ENCODE results near the gene GGTA1. TPM values are rescaled to one million over a fixed set of nuclear protein-coding genes. Genes with fewer than 3 reads are reported as not detected.
"Not testable (repeated sequence)": the region's sequence is repeated elsewhere in the genome, so short reads cannot be mapped to it uniquely, and the experiment has no call there.

The GGTA1 gene
- total RNA-seq, 1 donor from 2014 or later, result 0.64 TPM

GRCh38 chr9:121437891-121438290 is 61.8 kb downstream of the GGTA1 start:
- DNase-seq (ENCODE audit: extremely low spot score, unreplicated experiment), result no peak
- Mint-ChIP-seq H3K4me1 (ENCODE audit: unreplicated experiment) (peaks cover 2% of the 10 kb centered on the region), H3K27ac (ENCODE audit: unreplicated experiment) (no peak overlapping the region), H3K27me3 (ENCODE audit: unreplicated experiment) (peaks cover 63% of the 10 kb centered on the region), H3K36me3 (ENCODE audit: unreplicated experiment) (no peaks in the 10 kb centered on the region), H3K9me3 (ENCODE audit: unreplicated experiment) (no peaks in the 10 kb centered on the region), H3K4me3 (ENCODE audit: unreplicated experiment) (no peak overlapping the region)
- TF ChIP-seq CTCF (IDR thresholded peaks at IDR 0.05), result no peak

- not testable (repeated sequence) for H3K36me3 Mint-ChIP-seq (ENCODE audit: unreplicated experiment); DNase-seq (ENCODE audit: extremely low spot score, unreplicated experiment); H3K27ac Mint-ChIP-seq (ENCODE audit: unreplicated experiment); H3K4me3 Mint-ChIP-seq (ENCODE audit: unreplicated experiment); H3K4me1 Mint-ChIP-seq (ENCODE audit: unreplicated experiment); H3K9me3 Mint-ChIP-seq (ENCODE audit: unreplicated experiment)
- peaks cover 57% of the 10 kb centered on the region for H3K27me3 Mint-ChIP-seq (ENCODE audit: unreplicated experiment)
These were observed 62.6 kb downstream of the GGTA1 start for GRCh38 chr9:121437046-121437445.

- DNase-seq (ENCODE audit: extremely low spot score, unreplicated experiment), result no peak
These were observed 64.7 kb downstream of the GGTA1 start for GRCh38 chr9:121434969-121435368.

GRCh38 chr9:121427899-121428298 is 71.7 kb downstream of the GGTA1 start:
- H3K27ac Mint-ChIP-seq (ENCODE audit: unreplicated experiment), result no peak overlapping the region
- peaks cover 47% of the 10 kb centered on the region for H3K27me3 Mint-ChIP-seq (ENCODE audit: unreplicated experiment)
- H3K36me3 Mint-ChIP-seq (ENCODE audit: unreplicated experiment), result no peaks in the 10 kb centered on the region
- H3K4me1 Mint-ChIP-seq (ENCODE audit: unreplicated experiment), result no peaks in the 10 kb centered on the region
- H3K4me3 Mint-ChIP-seq (ENCODE audit: unreplicated experiment), result no peak overlapping the region
- no peak for DNase-seq (ENCODE audit: extremely low spot score, unreplicated experiment)
- TF ChIP-seq CTCF (IDR thresholded peaks at IDR 0.05), result no peak
- H3K9me3 Mint-ChIP-seq (ENCODE audit: unreplicated experiment), result peaks cover 7% of the 10 kb centered on the region

More at GRCh38 chr9:121434969-121435368, 64.7 kb downstream of the GGTA1 start:
- no peak overlapping the region for H3K27ac Mint-ChIP-seq (ENCODE audit: unreplicated experiment)
- no peaks in the 10 kb centered on the region for H3K36me3 Mint-ChIP-seq (ENCODE audit: unreplicated experiment)
- no peaks in the 10 kb centered on the region for H3K9me3 Mint-ChIP-seq (ENCODE audit: unreplicated experiment)
- peaks cover 43% of the 10 kb centered on the region for H3K27me3 Mint-ChIP-seq (ENCODE audit: unreplicated experiment)
- H3K4me1 Mint-ChIP-seq (ENCODE audit: unreplicated experiment), result no peaks in the 10 kb centered on the region
- TF ChIP-seq CTCF (IDR thresholded peaks at IDR 0.05), result no peak
- no peak overlapping the region for H3K4me3 Mint-ChIP-seq (ENCODE audit: unreplicated experiment)

- Mint-ChIP-seq H3K36me3 (ENCODE audit: unreplicated experiment) (no peaks in the 10 kb centered on the region), H3K4me1 (ENCODE audit: unreplicated experiment) (no peaks in the 10 kb centered on the region), H3K9me3 (ENCODE audit: unreplicated experiment) (peaks cover 7% of the 10 kb centered on the region), H3K4me3 (ENCODE audit: unreplicated experiment) (no peak overlapping the region), H3K27ac (ENCODE audit: unreplicated experiment) (no peak overlapping the region), H3K27me3 (ENCODE audit: unreplicated experiment) (peaks cover 61% of the 10 kb centered on the region)
- TF ChIP-seq CTCF (IDR thresholded peaks at IDR 0.05), result no peak
- no peak for DNase-seq (ENCODE audit: extremely low spot score, unreplicated experiment)
These were observed 75.6 kb downstream of the GGTA1 start for GRCh38 chr9:121424024-121424432.

- DNase-seq (ENCODE audit: extremely low spot score, unreplicated experiment), result no peak
- Mint-ChIP-seq H3K27me3 (ENCODE audit: unreplicated experiment) (peaks cover 48% of the 10 kb centered on the region), H3K4me3 (ENCODE audit: unreplicated experiment) (no peak overlapping the region), H3K4me1 (ENCODE audit: unreplicated experiment) (no peaks in the 10 kb centered on the region), H3K36me3 (ENCODE audit: unreplicated experiment) (no peaks in the 10 kb centered on the region), H3K27ac (ENCODE audit: unreplicated experiment) (no peak overlapping the region), H3K9me3 (ENCODE audit: unreplicated experiment) (no peaks in the 10 kb centered on the region)
- TF ChIP-seq CTCF (IDR thresholded peaks at IDR 0.05), result no peak
These were observed 87.7 kb downstream of the GGTA1 start for GRCh38 chr9:121411993-121412392.
